AG04450 (cell line): Measurements from ENCODE around the gene ABCA9. TPM values are rescaled to one million over a fixed set of nuclear protein-coding genes. Genes with fewer than 3 reads are reported as not detected.

Experiments used
- CTCF ChIA-PET: fragments of 300-600, 350-600 bp; formaldehyde crosslinking; extraction: SDS; loops from one replicate; lab custom pipeline; 2022; ENCODE audit warnings: antibody characterized with exemption, inconsistent platforms; lab: Charles Lee
- POLR2A ChIA-PET: fragments of 350-600 bp; formaldehyde crosslinking; extraction: SDS; loops from one replicate; lab custom pipeline; 2021; ENCODE audit warnings: antibody characterized with exemption, inconsistent platforms; lab: Yijun Ruan, JAX
- DNase-seq: peaks from one replicate; pipeline ENCODE4 v3.0.0-alpha.2; 2011; ENCODE audit warnings: low read depth, low spot score
- H3K27ac ChIP-seq: one replicate; pipeline ENCODE4 v1.5.1; 2012; ENCODE audit warnings: low read depth, low read length, control low read depth
- H3K27me3 ChIP-seq: one replicate; pipeline ENCODE4 v1.6.0; 2012; ENCODE audit warnings: low read length; ENCODE audit not compliant: control insufficient read depth, insufficient read depth
- H3K4me3 ChIP-seq: 2 replicates; pipeline ENCODE4 v1.5.1; 2011; ENCODE audit warnings: mild to moderate bottlenecking, low read depth, low read length, control low read depth
- H3K9me3 ChIP-seq: 2 replicates; pipeline ENCODE4 v1.5.1; 2012; ENCODE audit warnings: low read length; ENCODE audit not compliant: control insufficient read depth, insufficient read depth
- polyA plus RNA-seq: library from polyadenylated mRNA; depleted of rRNA; stranded (reverse); fragments of >200 nt; gene quantifications from 2 replicates; pipeline ENCODE4 v1.2.3, GENCODE V29; 2011
- TF ChIP-seq, protein P1 (sequence below): IDR thresholded peaks from 2 replicates; pipeline ENCODE4 v1.5.1; 2011; ENCODE audit warnings: low read depth, low read length, control low read depth, inconsistent platforms

ABCA9 gene
- polyA plus RNA-seq, 1 experiment = 0.10 TPM

DNA sequence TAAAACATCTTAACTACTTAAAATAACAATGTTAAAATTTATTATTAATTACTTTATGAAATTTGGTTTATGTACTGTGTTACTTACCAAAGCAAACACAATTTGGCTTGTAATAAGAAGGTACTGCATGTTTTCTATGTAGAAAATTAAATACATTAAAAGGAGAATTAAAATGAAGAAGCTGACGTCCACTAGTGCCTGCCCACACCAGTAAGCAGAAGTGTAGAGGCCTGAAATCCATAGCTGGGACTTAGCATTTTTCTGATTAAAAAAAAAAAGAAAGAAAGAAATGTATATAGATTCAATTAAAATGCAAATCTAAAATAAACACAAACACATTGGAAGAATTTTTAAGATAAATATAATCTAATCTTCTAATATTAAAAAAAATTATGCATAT, 35.8 kb upstream of the ABCA9 start:
- TF ChIP-seq, protein P1, sequence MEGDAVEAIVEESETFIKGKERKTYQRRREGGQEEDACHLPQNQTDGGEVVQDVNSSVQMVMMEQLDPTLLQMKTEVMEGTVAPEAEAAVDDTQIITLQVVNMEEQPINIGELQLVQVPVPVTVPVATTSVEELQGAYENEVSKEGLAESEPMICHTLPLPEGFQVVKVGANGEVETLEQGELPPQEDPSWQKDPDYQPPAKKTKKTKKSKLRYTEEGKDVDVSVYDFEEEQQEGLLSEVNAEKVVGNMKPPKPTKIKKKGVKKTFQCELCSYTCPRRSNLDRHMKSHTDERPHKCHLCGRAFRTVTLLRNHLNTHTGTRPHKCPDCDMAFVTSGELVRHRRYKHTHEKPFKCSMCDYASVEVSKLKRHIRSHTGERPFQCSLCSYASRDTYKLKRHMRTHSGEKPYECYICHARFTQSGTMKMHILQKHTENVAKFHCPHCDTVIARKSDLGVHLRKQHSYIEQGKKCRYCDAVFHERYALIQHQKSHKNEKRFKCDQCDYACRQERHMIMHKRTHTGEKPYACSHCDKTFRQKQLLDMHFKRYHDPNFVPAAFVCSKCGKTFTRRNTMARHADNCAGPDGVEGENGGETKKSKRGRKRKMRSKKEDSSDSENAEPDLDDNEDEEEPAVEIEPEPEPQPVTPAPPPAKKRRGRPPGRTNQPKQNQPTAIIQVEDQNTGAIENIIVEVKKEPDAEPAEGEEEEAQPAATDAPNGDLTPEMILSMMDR = no peak
- Histone ChIP-seq H3K27ac (no peak overlapping the region), H3K27me3 (no peaks in the 10 kb centered on the region), H3K9me3 (no peaks in the 10 kb centered on the region), H3K4me3 (no peak overlapping the region)
- POLR2A ChIA-PET = no interaction called here
- no peak for DNase-seq
- CTCF ChIA-PET = interaction anchor here (1.5 kb wide), 1 partner anchor 12 kb away, joined by 4 read pairs; no protein-coding TSS in a partner anchor

DNA sequence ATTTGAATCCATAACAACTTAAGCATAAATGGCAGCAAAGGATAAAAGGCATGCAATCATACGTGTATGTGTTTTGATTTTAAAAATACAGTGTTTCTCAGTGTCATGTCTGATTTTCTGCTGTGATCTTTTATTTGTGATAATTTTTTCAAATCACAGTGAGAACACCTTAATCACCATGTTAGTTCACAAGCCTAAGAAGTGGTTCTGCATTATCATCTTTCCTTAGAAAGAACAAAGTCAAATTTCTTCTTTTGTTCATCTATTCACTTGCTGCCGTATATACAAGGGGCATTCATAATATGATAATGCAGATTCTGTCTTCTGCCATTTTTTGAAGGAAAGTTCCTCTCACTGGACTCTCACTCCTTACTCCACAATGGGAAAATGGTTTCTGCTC, 33.3 kb upstream of the ABCA9 start:
- H3K4me3 ChIP-seq = no peak overlapping the region
- CTCF ChIA-PET = no interaction called here
- no peak for DNase-seq
- no peaks in the 10 kb centered on the region for H3K9me3 ChIP-seq
- H3K27ac ChIP-seq = no peak overlapping the region
- H3K27me3 ChIP-seq = no peaks in the 10 kb centered on the region
- TF ChIP-seq, protein P1 = no peak
- POLR2A ChIA-PET = no interaction called here

DNA sequence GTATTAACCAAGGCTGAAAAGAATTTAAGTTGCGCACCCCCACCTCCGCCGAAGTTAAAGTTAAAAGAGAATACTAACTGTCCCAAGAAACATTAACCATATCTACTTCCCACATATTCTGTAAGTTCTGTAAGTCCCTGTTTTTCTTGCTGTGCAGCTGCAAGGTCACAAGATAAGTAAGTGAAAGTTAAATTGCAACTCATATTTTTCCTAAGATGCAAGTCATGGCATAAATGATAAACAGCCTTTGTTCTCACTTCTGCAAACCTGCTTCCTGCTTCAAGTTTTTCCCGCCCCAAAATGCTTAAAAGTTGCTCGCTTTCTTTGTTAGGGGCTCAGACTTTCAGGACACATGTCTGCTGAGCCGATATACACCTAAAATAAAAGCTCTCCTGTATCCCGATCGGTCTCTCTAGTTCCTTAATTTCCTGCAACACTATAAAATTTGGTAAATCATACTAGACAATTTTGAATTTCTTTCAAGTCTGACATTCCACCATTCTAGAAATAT, 32.6 kb upstream of the ABCA9 start:
- TF ChIP-seq, protein P1 = no peak
- H3K4me3 ChIP-seq = no peak overlapping the region
- no peak for DNase-seq
- no peak overlapping the region for H3K27ac ChIP-seq
- no peaks in the 10 kb centered on the region for H3K27me3 ChIP-seq
- POLR2A ChIA-PET = no interaction called here
- CTCF ChIA-PET = interaction anchor here (1.2 kb wide), 1 partner anchor 8 kb away, joined by 3 read pairs; no protein-coding TSS in a partner anchor
- H3K9me3 ChIP-seq = no peaks in the 10 kb centered on the region

DNA sequence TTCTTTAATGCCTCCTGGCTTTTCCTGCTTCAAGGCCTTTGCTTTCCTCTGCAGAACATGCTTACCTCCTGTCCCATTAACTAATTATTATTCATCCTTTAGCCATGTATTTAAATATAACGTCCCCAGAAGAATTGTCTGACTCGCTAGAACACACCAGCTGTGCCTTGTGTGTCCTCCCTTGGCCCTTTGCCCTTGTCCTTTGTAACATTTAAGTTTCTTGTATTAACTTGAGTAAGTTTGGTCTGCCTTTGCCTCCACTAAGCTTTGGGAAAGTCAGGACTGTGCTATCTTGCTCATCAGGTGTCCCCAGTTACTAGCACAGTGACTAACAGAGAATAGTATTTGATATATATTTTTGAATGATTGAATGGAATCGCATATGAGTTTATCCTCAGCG, 29.6 kb upstream of the ABCA9 start:
- TF ChIP-seq, protein P1 = no peak
- Histone ChIP-seq H3K27me3 (no peaks in the 10 kb centered on the region), H3K9me3 (no peaks in the 10 kb centered on the region), H3K27ac (no peak overlapping the region), H3K4me3 (no peak overlapping the region)
- ChIA-PET CTCF (no interaction called here), POLR2A (no interaction called here)
- DNase-seq = no peak

DNA sequence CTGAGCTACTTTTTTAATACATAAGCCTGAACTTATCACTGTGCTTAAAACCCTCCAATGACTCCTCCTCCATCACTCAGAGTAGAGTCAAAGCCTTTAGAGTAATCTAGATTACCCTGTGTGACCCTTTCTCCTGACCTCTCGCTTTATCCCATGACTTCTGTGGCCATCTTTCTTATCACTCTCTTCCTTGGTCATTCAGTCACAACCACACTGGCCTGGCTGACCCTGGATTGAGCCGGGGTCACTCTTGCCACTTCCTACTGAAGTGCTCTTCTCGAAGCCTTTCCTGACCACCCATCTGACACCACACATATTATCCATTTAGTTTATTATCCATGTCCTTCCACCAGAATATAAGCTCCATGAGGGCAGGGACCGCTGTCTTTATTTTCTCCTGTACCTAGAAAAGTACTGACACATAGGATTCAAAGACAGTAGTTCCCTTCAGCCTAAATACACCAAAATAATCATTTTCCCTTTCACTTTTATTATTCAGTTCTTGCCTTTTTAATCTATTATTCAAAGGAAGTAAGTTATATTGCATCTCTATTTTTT, 28.0 kb upstream of the ABCA9 start:
- no peaks in the 10 kb centered on the region for H3K27me3 ChIP-seq
- TF ChIP-seq, protein P1 = no peak
- CTCF ChIA-PET = no interaction called here
- no peak for DNase-seq
- POLR2A ChIA-PET = no interaction called here
- no peak overlapping the region for H3K4me3 ChIP-seq
- no peaks in the 10 kb centered on the region for H3K9me3 ChIP-seq
- H3K27ac ChIP-seq = no peak overlapping the region
